ENCODE data around the gene MYO9B.

Gene MYO9B

DNA sequence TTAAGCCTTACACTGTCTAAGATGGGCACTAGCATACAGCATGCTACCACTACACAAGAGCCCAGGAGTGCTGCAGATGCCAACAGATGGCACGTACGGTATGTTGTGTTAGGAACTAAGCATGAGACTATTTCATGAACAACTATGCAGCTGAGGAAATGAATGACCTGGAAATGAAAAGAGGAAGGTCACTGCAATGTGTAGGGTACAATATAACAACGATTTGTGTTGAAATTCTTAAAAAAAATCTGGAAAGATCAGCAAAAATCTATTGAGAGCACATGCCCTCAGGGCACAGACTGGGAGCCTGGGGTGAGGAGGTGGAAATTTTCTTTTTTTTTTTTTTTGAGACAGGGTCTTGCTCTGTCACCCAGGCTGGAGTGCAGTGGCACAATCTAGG is 14.8 kb upstream of the MYO9B start:
- no peak for DNase-seq

DNA sequence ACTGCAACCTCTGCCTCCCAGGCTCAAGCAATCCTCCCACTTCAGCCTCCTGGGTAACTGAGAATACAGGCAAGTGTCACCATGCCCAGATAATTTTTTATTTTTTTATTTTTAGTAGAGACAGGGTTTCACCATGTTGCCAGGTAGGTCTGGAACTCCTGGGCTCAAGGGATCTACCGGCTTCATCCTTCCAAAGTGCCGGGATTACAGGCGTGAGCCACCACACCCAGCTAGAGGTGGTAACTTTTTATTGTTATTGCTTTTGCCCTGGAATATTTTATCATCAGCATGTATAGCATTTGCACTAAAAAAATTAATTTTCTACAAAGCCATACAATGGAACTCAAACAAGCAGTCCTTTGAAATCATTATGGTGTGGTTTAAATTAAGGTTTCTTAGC is 14.4 kb upstream of the MYO9B start:
- DNase-seq: no peak

- DNase-seq: no peak
These were observed 13.9 kb upstream of the MYO9B start for GRCh38 chr19:17061691-17062090.

GRCh38 chr19:17063428-17063827 is 12.1 kb upstream of the MYO9B start:
- no peak for DNase-seq

DNA sequence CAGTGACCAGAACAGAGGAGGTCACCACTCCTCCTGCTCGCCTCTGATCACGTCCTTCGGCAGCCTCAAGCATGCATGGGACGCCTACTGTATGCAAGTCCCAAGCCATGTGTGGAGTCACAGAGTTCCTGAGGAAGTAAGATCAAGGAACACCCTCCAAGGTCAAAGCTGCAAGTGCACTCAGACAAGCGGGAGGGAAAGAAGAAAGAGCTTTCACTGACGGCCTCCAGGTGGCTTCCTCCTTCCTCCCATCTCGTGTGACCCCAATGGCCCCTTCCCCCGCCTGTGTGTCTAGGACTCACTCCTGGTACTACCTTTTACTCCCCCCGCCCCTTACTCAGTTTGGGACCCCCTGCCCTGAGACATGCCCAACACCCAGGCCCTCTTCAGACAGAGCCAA is 6.4 kb upstream of the MYO9B start:
- no peak for DNase-seq

GRCh38 chr19:17070421-17070820 is 5.2 kb upstream of the MYO9B start:
- no peak for DNase-seq

DNA sequence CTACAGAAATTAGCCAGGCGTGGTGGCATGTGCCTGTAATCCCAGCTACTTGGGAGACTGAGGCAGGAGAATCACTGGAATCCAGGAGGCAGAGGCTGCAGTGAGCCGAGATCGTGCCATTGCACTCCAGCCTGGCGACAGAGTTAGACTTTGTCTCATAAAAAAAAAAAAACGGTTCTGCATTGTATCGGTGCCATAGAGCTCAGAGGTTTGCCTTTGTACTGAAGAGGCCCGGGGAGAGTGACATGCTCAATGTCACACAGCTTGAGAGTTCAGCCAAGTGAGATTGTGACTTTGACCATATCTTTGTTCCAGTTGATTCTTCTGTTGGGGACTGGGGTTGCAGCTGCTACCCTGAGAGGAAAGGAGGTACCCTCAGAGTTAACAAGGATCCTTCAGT is 4.7 kb upstream of the MYO9B start:
- DNase-seq: no peak

- DNase-seq: no peak
These were observed 1.5 kb upstream of the MYO9B start for GRCh38 chr19:17073869-17074633.

DNA sequence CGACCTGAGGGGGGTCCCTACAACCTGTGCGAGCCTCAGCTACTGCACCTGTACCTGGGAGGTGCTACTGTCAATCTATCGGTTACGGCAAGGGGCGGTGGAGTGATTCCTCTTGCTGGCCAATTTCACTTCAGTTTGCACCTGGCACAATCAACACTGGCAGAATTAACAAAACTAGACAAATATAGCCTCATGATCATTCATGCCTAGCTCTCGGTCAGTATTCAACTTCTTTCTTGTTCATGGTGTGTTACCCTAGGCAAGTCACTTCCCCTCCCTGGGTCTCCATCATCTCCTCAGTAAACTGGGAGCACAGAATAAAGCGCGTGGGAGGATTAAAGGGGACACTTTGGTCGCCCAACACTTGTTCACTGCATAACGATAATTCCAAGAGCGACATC is 943 bp upstream of the MYO9B start:
- DNase-seq: peak; percentile 9

GRCh38 chr19:17075864-17076542 is 426 bp downstream of the MYO9B start:
- peak; percentile 36 for DNase-seq

DNA sequence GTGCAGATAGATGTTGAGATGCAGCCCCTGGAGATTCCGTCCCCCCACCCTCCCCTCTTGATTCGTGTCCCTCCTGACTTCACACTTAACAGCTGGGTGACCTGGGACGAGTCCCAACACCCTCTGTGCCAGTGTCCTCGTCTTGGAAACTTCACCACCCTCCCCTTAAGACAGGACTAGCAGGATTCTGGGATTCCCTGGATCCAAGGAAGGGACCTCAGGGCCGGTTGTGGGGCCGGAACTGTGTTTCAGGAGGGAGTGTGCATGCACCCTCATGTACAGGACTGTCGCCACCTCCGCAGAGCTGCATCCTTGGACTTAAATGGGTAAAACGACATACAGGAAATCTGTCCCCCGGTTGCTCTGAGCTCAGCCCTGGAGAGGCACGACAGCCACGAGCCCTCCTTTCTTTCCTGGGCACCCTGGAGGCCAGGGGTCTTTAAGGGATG is 990 bp downstream of the MYO9B start:
- no peak for DNase-seq

DNA sequence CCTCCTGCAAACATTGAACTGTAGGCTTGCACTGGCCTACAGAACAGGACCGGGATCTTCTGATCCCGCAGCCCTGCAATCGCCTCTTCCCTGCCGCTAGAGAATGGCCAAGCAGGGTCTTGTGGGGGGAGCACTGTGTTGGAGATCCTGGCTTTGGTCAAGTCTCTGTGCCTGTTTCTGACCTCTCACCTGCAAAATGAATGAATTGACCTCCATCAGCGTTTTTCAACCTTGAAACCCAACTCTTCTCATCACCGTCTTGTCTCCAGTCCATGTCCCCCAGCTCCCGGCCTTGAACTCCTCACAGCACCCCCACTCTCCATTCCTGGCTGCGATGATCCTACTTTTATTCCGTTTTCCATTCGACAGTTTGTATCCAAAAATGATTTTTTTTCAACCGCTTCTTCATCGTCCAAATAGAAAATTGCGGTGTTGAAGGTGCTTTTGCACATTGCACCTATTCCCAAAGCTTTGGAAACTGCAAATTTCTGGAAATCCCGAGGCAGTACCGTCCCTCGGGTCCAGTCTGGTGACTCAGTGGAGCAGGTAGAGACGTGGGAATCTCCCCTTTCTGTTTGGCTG is 2.0 kb downstream of the MYO9B start:
- DNase-seq: no peak

DNA sequence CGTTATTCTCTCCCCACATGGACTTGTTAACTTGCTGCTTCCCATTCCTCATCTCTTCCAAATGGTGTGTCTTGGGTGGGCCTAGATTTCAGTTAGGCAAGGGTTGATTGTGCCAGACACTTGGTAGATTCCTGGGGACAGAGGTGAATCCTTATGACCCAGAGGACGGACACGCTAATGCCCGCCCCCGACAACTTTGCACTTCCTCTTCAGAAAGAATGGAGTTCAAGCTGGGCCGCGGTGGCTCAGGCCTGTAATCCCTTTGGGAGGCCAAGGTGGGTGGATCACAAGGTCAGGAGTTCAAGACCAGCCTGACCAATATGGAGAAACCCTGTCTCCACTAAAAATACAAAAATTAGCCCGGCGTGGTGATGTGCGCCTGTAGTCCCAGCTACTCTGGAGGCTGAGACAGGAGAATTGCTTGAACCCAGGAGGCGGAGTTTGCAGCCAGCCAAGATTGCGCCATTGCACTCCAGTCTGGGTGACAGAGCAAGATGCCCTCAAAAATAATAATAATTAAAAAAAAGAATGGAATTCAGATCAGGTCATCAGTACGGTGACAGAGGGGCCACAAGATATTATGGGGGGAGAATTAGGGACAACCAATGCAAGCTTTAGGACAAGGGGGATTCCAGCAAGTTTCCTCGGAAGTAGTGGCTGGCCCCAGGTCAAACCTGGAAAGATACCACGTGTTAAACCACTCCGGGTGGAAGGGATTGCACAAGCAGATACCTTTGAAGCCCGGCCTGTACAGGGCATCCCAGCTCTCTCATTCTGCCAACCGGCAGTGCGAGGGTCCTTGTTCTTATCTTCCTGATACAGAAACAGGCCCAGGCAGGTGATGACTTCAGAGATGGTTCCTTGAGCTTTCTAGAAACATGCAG is 2.7 kb downstream of the MYO9B start:
- DNase-seq: no peak

DNA sequence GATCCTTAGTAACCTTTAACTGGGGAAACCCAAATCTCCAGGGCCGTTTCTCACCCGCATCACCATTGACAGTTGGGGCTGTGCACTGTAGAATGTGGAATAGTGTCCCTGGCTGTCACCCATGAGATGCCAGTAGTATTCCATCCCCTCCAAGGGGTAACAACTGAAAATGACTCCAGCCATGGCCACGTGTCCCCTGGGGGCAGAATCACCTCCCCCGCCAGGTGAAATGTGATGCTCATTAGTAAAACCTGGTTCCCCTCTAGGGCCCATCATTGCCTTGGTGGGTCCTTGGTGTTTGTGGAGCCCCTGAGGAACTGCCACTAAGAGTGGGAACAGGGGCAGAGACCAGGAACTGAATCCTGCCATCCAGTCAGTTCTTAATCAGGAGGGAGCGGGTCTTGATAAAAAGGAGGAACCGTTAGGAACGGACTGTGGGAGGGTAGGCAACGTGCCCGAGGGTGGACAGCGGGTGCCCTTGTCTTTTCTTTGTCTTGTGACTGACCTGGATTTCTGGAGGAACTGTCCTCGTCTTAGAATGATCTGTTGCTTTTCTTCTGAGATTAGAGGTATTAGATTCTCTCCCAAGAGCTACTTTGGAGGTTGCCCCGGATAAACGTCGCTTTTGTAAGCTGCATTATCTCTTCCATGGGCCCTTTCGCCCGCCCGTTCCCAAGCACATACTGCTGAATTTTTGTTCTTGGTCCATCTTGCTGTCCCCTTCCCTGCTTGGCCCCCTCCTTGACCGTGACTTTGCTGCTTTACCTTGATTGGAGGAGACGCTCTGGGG is 3.5 kb downstream of the MYO9B start:
- DNase-seq: no peak

DNA sequence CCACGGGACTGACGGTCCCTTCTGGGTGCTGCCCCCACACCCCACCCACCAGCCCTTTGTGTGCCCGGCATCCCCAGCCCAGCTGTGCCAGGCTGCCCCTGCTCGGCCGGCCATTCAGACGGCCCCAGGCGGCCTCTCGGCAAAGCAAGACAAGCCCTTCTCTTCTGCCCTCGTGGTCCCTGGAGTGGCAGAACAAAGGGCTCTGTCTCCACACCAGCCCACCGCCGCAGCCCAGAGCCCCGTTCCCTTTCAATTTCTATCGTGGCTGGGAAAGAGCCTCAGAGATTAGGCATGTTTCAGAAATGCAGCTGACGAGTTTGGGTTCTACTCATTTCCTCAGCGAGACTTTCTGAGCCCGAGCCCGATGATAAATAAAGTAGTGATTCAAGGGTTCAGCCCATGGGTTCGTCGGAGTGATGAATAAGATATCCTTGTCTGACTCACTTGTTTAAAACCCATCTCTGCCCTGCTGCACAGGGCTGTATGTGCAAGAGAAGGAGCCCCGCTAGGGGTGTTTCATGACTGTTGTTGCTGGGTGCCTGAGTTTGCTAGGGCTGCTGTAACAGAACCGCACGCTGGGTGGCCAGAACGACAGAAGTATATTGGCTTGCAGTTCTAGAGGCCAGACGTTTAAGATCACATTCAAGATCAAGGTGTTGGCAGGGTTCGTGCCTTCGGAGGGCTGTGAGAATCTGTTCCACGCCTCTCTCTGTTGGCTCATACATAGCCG is 4.3 kb downstream of the MYO9B start:
- peak; percentile 56 for DNase-seq

GRCh38 chr19:17080440-17080801 is 4.8 kb downstream of the MYO9B start:
- no peak for DNase-seq

GRCh38 chr19:17081672-17082630 is 6.4 kb downstream of the MYO9B start:
- no peak for DNase-seq

DNA sequence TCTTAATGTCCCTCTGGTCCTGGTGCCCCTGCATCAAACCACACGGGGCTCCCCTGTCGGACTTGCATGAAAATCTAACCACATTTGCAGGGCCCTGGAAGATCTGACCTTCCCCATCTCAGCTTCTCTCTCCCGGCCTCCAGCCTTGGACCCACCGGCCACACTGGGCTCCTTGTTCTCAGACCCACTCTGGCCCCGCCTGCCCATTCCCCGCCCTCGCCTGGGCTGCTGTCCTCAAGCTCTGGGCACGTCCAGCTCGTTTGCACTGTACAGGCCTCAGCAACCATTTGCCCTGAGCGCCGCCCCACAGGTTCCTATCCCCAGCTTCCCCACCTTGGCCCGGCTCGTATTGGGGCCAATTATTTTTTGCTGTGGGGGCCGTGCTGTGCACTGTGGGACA is 10.5 kb downstream of the MYO9B start:
- DNase-seq: no peak

GRCh38 chr19:17086834-17087233 is 11.3 kb downstream of the MYO9B start:
- DNase-seq: no peak

DNA sequence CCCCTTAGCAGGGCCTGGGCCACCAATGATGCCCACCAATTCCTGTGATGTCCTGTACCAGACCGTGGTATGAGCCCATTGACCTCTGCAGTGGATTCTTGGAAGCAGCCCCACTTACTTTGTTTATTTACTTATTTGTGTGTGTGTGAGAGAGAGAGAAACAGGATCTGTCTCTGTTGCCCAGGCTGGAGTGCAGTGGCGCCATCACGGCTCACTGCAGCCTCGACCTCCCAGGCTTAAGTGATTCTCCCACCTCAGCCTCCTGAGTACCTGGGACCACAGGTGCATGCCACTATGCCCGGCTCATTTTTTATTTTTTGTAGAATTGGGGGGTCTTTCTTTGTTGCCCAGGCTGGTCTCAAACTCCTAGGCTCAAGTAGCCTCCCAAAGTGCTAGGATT is 13.0 kb downstream of the MYO9B start:
- DNase-seq: no peak
